Trophoblast cell (in vitro differentiated cells and primary cell): ENCODE results near the gene SLC24A4.

Source experiments
- DNase-seq, 2 donors: peaks; one replicate each; pipeline ENCODE4 v3.0.0-alpha.2; 2016
- H2AFZ ChIP-seq: 2 replicates; pipeline ENCODE4 v1.6.1; 2013; ENCODE audit warnings: low read length, moderate library complexity, mild to moderate bottlenecking; ENCODE audit not compliant: insufficient read depth, poor library complexity
- H2AK5ac ChIP-seq: 2 replicates; pipeline ENCODE4 v1.6.1; 2013; ENCODE audit warnings: mild to moderate bottlenecking, low read length
- H2BK120ac ChIP-seq: 2 replicates; pipeline ENCODE4 v1.6.1; 2013; ENCODE audit warnings: low read length, mild to moderate bottlenecking, moderate library complexity; ENCODE audit not compliant: insufficient read depth, poor library complexity
- H2BK12ac ChIP-seq: 2 replicates; pipeline ENCODE4 v1.6.1; 2013; ENCODE audit warnings: mild to moderate bottlenecking, low read length, moderate library complexity
- H2BK5ac ChIP-seq: 2 replicates; pipeline ENCODE4 v1.6.1; 2013; ENCODE audit warnings: low read length, low read depth, moderate library complexity, mild to moderate bottlenecking; ENCODE audit not compliant: poor library complexity
- H3K14ac ChIP-seq: 2 replicates; pipeline ENCODE4 v1.6.1; 2013; ENCODE audit warnings: mild to moderate bottlenecking, low read length
- H3K18ac ChIP-seq: 2 replicates; pipeline ENCODE4 v1.6.1; 2013; ENCODE audit warnings: mild to moderate bottlenecking, low read length
- H3K23ac ChIP-seq: 2 replicates; pipeline ENCODE4 v1.6.1; 2013; ENCODE audit warnings: low read length
- H3K27ac ChIP-seq: 2 replicates; pipeline ENCODE4 v1.5.1; 2013; ENCODE audit warnings: low read depth, mild to moderate bottlenecking, inconsistent platforms, low read length, moderate library complexity
- H3K27me3 ChIP-seq: 2 replicates; pipeline ENCODE4 v1.6.1; 2013; ENCODE audit warnings: inconsistent platforms, mild to moderate bottlenecking, low read length, moderate library complexity; ENCODE audit not compliant: insufficient read depth
- H3K36me3 ChIP-seq, 2 experiments: 1 replicate in 1 of 2; 2 replicates in 1 of 2; pipeline ENCODE4 v1.6.1; 2013; ENCODE audit warnings: low read length in 2 of 2, mild to moderate bottlenecking in 2 of 2, moderate library complexity in 1 of 2; ENCODE audit not compliant: insufficient read depth in 2 of 2, control insufficient read depth in 1 of 2
- H3K4ac ChIP-seq: 2 replicates; pipeline ENCODE4 v1.6.1; 2013; ENCODE audit warnings: low read depth, mild to moderate bottlenecking, low read length, moderate library complexity
- H3K4me1 ChIP-seq, 2 experiments: 1 replicate in 1 of 2; 2 replicates in 1 of 2; pipeline ENCODE4 v1.6.1; 2013; ENCODE audit warnings: low read length in 2 of 2, mild to moderate bottlenecking in 2 of 2, moderate library complexity in 1 of 2; ENCODE audit not compliant: insufficient read depth in 2 of 2, control insufficient read depth in 1 of 2
- H3K4me2 ChIP-seq: 2 replicates; pipeline ENCODE4 v1.6.1; 2013; ENCODE audit warnings: inconsistent platforms, mild to moderate bottlenecking, low read length, moderate library complexity
- H3K4me3 ChIP-seq: 2 replicates; pipeline ENCODE4 v1.5.1; 2013; ENCODE audit warnings: mild to moderate bottlenecking, low read depth, low read length, inconsistent platforms
- H3K79me1 ChIP-seq: one replicate; pipeline ENCODE4 v1.6.1; 2013; ENCODE audit warnings: low read length
- H3K79me2 ChIP-seq: 2 replicates; pipeline ENCODE4 v1.6.1; 2013; ENCODE audit warnings: low read length, mild to moderate bottlenecking; ENCODE audit not compliant: control insufficient read depth, insufficient read depth, poor library complexity
- H3K9ac ChIP-seq: 2 replicates; pipeline ENCODE4 v1.6.1; 2013; ENCODE audit warnings: mild to moderate bottlenecking, low read length
- H3K9me3 ChIP-seq: 2 replicates; pipeline ENCODE4 v1.6.1; 2013; ENCODE audit warnings: low read depth, mild to moderate bottlenecking, control low read depth, inconsistent platforms, low read length; ENCODE audit not compliant: insufficient read depth
- H4K12ac ChIP-seq: 2 replicates; pipeline ENCODE4 v1.6.1; 2013; ENCODE audit warnings: low read depth, mild to moderate bottlenecking, low read length, moderate library complexity
- H4K8ac ChIP-seq: 2 replicates; pipeline ENCODE4 v1.6.1; 2013; ENCODE audit warnings: low read depth, mild to moderate bottlenecking, low read length, moderate library complexity
- H4K91ac ChIP-seq: one replicate; pipeline ENCODE4 v1.6.1; 2013; ENCODE audit warnings: low read depth, mild to moderate bottlenecking, low read length, moderate library complexity
- WGBS: extraction: QIAGEN DNeasy Blood & Tissue Kit; methylation state at CpG from one replicate; pipeline ENCODE4 v1.1.7; 2013; ENCODE audit warnings: missing lambda C conversion rate; ENCODE audit not compliant: insufficient read length, insufficient coverage; ENCODE audit errors: extremely low coverage; 5-methylcytosine and 5-hydroxymethylcytosine counted together

SLC24A4 gene

GRCh38 chr14:92404421-92404820 lies 81.5 kb downstream of the SLC24A4 start:
- Histone ChIP-seq H3K4me2 (no peak overlapping the region), H3K4me3 (no peak overlapping the region), H3K27me3 (no peaks in the 10 kb centered on the region), H3K4ac (no peak overlapping the region), H2AK5ac (no peak overlapping the region), H3K36me3 (no peaks in the 10 kb centered on the region), H3K79me1 (no peaks in the 10 kb centered on the region), H4K8ac (no peak overlapping the region), H3K14ac (no peak overlapping the region), H4K91ac (no peak overlapping the region), H2BK5ac (no peak overlapping the region), H3K79me2 (no peaks in the 10 kb centered on the region), H3K9me3 (peaks cover 8% of the 10 kb centered on the region), H2BK120ac (no peak overlapping the region), H4K12ac (no peak overlapping the region), H3K18ac (no peak overlapping the region), H3K4me1 (peaks cover 0 to 7% of the 10 kb centered on the region in 2 experiments), H3K23ac (no peak overlapping the region), H3K27ac (no peak overlapping the region), H3K9ac (no peak overlapping the region), H2AFZ (no peak overlapping the region), H2BK12ac (no peak overlapping the region)
- no CpG with 5 or more reads among the region's 1 CpG for WGBS
- DNase-seq, result no peak

GRCh38 chr14:92404938-92405337 lies 82.0 kb downstream of the SLC24A4 start:
- Histone ChIP-seq H2BK5ac (no peak overlapping the region), H3K4me2 (no peak overlapping the region), H3K79me2 (no peaks in the 10 kb centered on the region), H2AFZ (no peak overlapping the region), H4K8ac (no peak overlapping the region), H2BK12ac (no peak overlapping the region), H3K9me3 (peaks cover 8% of the 10 kb centered on the region), H3K18ac (no peak overlapping the region), H3K9ac (no peak overlapping the region), H3K23ac (no peak overlapping the region), H4K12ac (no peak overlapping the region), H4K91ac (no peak overlapping the region), H3K27ac (no peak overlapping the region), H3K36me3 (no peaks in the 10 kb centered on the region), H3K27me3 (no peaks in the 10 kb centered on the region), H3K14ac (no peak overlapping the region), H3K4me3 (no peak overlapping the region), H2BK120ac (no peak overlapping the region), H3K4ac (no peak overlapping the region), H3K79me1 (no peaks in the 10 kb centered on the region), H2AK5ac (no peak overlapping the region), H3K4me1 (peaks cover 0 to 7% of the 10 kb centered on the region in 2 experiments)
- DNase-seq, result no peak
- WGBS, result no CpG with 5 or more reads among the region's 2 CpGs

- Histone ChIP-seq H3K23ac (no peak overlapping the region), H3K4me2 (no peak overlapping the region), H2BK120ac (no peak overlapping the region), H2BK5ac (no peak overlapping the region), H3K9me3 (peaks cover 8% of the 10 kb centered on the region), H2BK12ac (no peak overlapping the region), H4K12ac (no peak overlapping the region), H3K9ac (no peak overlapping the region), H4K91ac (no peak overlapping the region), H3K4me1 (peaks cover 0 to 5% of the 10 kb centered on the region in 2 experiments), H3K36me3 (no peaks in the 10 kb centered on the region), H3K79me1 (no peaks in the 10 kb centered on the region), H3K4ac (no peak overlapping the region), H3K27me3 (no peaks in the 10 kb centered on the region), H3K14ac (no peak overlapping the region), H2AK5ac (no peak overlapping the region), H3K27ac (no peak overlapping the region), H4K8ac (no peak overlapping the region), H3K18ac (no peak overlapping the region), H3K4me3 (no peak overlapping the region), H2AFZ (no peak overlapping the region), H3K79me2 (no peaks in the 10 kb centered on the region)
- no CpG with 5 or more reads among the region's 1 CpG for WGBS
- no peak for DNase-seq
These were observed 84.4 kb downstream of the SLC24A4 start for GRCh38 chr14:92407410-92407809.

- Histone ChIP-seq H3K27ac (no peak overlapping the region), H3K14ac (no peak overlapping the region), H2AFZ (no peak overlapping the region), H3K18ac (no peak overlapping the region), H4K91ac (no peak overlapping the region), H2BK12ac (no peak overlapping the region), H3K4me3 (no peak overlapping the region), H4K12ac (no peak overlapping the region), H3K9ac (no peak overlapping the region), H2AK5ac (no peak overlapping the region), H2BK120ac (no peak overlapping the region), H3K79me2 (no peaks in the 10 kb centered on the region), H3K4me2 (no peak overlapping the region), H3K4me1 (peaks cover 0 to 5% of the 10 kb centered on the region in 2 experiments), H2BK5ac (no peak overlapping the region), H3K36me3 (no peaks in the 10 kb centered on the region), H4K8ac (no peak overlapping the region), H3K4ac (no peak overlapping the region), H3K9me3 (peaks cover 5% of the 10 kb centered on the region), H3K23ac (no peak overlapping the region), H3K27me3 (no peaks in the 10 kb centered on the region), H3K79me1 (no peaks in the 10 kb centered on the region)
- DNase-seq, result no peak
- no CpG with 5 or more reads among the region's 6 CpGs for WGBS
These were observed 86.1 kb downstream of the SLC24A4 start for GRCh38 chr14:92409043-92409442.
